GM06990 (cell line): ENCODE data around the gene HELB.

Experiments used
- DNase-seq: peaks from one replicate; pipeline ENCODE4 v3.0.0-alpha.2; 2011; ENCODE audit not compliant: insufficient read length; ENCODE audit errors: extremely low read depth
- H3K27me3 ChIP-seq: replicated peaks from 2 replicates; pipeline ENCODE4 v1.6.0; 2011; ENCODE audit warnings: low read length; ENCODE audit not compliant: control insufficient read depth, insufficient read depth
- H3K36me3 ChIP-seq: 2 replicates; pipeline ENCODE4 v1.5.1; 2011; ENCODE audit warnings: low read length; ENCODE audit not compliant: control insufficient read depth, insufficient read depth
- H3K4me3 ChIP-seq: replicated peaks from 2 replicates; pipeline ENCODE4 v1.5.1; 2011; ENCODE audit warnings: low read depth, mild to moderate bottlenecking, control low read depth, low read length
- TF ChIP-seq, protein P1 (sequence below): IDR thresholded peaks from 2 replicates; pipeline ENCODE4 v1.5.1; 2011; ENCODE audit warnings: low read length, control low read depth, mild to moderate bottlenecking, inconsistent platforms; ENCODE audit not compliant: insufficient read depth, poor library complexity, severe bottlenecking

The HELB gene

DNA sequence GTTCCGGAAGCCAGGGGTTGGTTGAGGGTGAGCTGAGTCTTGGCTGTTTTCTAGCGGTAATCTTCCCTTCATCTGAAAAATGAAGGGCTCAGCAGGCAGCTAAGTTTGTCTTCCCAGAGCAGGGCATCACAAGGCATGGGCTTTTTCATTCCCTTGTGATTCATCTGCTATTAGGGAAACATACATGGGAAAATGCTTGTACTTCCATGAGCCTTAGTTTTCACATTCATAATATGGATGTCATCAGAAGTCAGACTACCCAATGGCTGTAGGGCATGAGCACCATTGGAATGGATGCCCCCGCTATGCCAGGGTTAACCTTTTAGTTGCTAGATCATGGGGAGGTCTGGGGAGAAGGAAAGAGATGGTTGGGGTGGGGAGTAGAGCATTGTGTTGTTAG lies 18.7 kb downstream of the HELB start:
- TF ChIP-seq, protein P1, sequence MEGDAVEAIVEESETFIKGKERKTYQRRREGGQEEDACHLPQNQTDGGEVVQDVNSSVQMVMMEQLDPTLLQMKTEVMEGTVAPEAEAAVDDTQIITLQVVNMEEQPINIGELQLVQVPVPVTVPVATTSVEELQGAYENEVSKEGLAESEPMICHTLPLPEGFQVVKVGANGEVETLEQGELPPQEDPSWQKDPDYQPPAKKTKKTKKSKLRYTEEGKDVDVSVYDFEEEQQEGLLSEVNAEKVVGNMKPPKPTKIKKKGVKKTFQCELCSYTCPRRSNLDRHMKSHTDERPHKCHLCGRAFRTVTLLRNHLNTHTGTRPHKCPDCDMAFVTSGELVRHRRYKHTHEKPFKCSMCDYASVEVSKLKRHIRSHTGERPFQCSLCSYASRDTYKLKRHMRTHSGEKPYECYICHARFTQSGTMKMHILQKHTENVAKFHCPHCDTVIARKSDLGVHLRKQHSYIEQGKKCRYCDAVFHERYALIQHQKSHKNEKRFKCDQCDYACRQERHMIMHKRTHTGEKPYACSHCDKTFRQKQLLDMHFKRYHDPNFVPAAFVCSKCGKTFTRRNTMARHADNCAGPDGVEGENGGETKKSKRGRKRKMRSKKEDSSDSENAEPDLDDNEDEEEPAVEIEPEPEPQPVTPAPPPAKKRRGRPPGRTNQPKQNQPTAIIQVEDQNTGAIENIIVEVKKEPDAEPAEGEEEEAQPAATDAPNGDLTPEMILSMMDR = no peak
- Histone ChIP-seq H3K36me3 (peaks cover 2% of the 10 kb centered on the region; the same call in 1 of the 2 replicates), H3K27me3 (no peaks in the 10 kb centered on the region), H3K4me3 (no peak overlapping the region)
- no peak for DNase-seq

DNA sequence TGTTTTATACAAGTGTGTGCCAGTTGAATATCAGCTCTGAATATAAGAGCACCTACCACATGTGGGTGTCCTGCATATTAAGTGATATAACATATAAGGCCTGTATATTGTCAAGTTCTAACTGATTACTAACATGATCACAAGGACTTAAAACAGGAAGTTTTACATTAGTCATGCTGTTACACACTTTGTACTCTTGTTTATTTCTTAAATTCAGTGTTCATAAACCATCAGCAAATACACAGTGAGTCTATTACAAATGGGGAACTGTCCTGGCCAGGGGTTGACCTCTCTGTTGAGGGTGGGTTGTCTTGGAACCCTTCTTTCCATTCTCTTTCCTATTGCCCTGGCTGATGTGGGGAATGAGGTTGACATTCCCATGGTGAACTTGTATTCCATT lies 19.1 kb downstream of the HELB start:
- Histone ChIP-seq H3K36me3 (peaks cover 2% of the 10 kb centered on the region; the same call in 1 of the 2 replicates), H3K4me3 (no peak overlapping the region), H3K27me3 (no peaks in the 10 kb centered on the region)
- DNase-seq = no peak
- TF ChIP-seq, protein P1 = no peak

DNA sequence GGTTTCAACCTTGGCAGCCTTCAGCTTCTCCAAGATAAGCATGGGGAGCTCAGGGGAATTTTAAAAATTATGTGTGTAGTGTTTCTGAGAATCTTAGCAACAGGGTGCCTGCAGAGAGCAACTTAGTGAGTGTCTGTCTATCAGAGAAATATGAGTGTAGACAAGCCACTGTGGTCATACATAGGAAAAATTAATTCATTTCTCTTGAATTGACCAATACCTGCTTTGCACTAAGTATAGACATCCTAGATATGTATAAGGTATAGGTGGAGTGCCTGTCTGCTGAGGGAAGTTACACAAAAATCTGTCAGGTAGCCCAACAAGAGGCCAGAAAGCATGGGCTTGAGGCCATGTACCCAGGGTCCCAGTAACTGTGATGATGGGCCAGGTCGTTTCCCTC lies 20.7 kb downstream of the HELB start:
- Histone ChIP-seq H3K27me3 (no peaks in the 10 kb centered on the region), H3K36me3 (peaks cover 2% of the 10 kb centered on the region; the same call in 1 of the 2 replicates), H3K4me3 (no peak overlapping the region)
- TF ChIP-seq, protein P1 = no peak
- DNase-seq = no peak

DNA sequence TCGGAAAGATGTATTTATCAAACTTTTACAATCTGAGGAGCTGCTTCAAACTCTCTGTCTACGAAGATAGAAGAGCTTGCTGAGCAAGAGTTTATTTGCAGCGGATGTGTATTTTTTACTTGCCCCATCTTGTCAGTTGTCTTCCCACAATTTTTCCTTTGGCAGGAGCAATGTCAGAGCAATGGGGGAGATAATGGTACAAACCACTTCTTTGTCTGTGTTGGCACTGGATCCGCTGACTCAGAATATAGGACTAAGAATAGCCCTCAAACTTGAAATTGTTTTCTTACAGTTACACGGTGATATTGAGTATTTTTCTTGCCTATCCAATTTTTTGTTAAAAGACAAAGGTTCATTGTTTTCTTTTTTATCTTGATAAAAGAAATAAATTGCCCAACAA lies 27.6 kb downstream of the HELB start:
- TF ChIP-seq, protein P1 = no peak
- Histone ChIP-seq H3K27me3 (no peaks in the 10 kb centered on the region), H3K36me3 (peaks cover 6% of the 10 kb centered on the region), H3K4me3 (no peak overlapping the region)
- DNase-seq = no peak

DNA sequence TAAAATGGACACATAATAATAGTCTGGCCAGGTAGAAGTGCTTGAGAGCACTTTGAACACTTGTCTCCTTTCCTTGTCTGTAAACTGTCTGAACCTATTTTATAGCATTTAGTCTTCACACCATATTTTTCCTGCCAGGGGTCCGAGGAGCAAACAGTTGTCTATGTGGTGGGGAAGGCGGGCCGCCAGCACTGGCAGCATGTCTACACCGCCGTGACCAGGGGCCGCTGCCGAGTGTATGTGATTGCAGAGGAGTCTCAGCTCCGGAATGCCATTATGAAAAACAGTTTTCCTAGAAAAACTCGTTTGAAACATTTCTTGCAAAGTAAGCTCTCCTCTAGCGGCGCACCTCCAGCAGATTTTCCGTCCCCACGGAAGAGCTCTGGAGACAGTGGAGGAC lies 28.7 kb downstream of the HELB start:
- H3K27me3 ChIP-seq = no peaks in the 10 kb centered on the region
- no peak for DNase-seq
- peaks cover 4% of the 10 kb centered on the region for H3K36me3 ChIP-seq
- no peak overlapping the region for H3K4me3 ChIP-seq
- TF ChIP-seq, protein P1 = no peak

DNA sequence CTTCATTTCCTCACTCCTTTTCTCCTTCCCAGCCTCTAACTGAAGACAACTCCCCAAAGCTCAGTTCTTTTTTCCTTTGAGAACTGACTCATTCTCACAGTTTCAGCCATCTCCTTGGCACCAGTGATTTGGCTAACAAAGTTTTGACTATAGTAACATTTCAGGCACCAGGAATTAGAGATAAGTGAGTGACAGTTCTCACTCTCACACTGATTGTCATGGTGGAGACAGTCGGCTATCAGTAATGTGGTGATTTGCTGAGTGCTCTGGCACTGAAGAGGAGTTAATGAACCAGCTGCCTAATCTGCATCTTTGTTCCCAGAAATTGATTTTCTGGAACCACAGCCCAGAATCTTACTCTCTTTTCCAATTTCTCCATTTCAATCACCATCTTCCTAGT lies 29.5 kb downstream of the HELB start:
- no peak for DNase-seq
- peaks cover 4% of the 10 kb centered on the region for H3K36me3 ChIP-seq
- no peak overlapping the region for H3K4me3 ChIP-seq
- TF ChIP-seq, protein P1 = no peak
- no peaks in the 10 kb centered on the region for H3K27me3 ChIP-seq
